Natural killer cell (primary cell): Measurements from ENCODE around the gene ASPSCR1. TPM values are rescaled to one million over a fixed set of nuclear protein-coding genes. Genes with fewer than 3 reads are reported as not detected.

ENCODE experiments used
- ATAC-seq, 3 donors: fragments of 150-1000 bp in 2 of 3; fragments of 200-7000 bp in 1 of 3; cut with Tn5 transposase; 1 replicate in 1 of 3; 2 replicates in 2 of 3; pipeline ENCODE4 v1.10.0; 2021; ENCODE audit warnings: mild to moderate bottlenecking in 2 of 3, moderate library complexity in 2 of 3
- DNase-seq, 2 donors: peaks; one replicate each; pipeline versions ENCODE4 v3.0.0 to v3.0.0-alpha.2; 2013 to 2021; ENCODE audit warnings: mixed read lengths in 1 of 2
- H3K27ac ChIP-seq: one replicate; pipeline ENCODE4 v1.5.1; 2013; ENCODE audit warnings: mild to moderate bottlenecking, low read length
- H3K27me3 ChIP-seq: one replicate; pipeline ENCODE4 v1.6.1; 2013; ENCODE audit warnings: low read length; ENCODE audit not compliant: control insufficient read depth, insufficient read depth
- H3K36me3 ChIP-seq: one replicate; pipeline ENCODE4 v1.6.1; 2013; ENCODE audit warnings: low read length; ENCODE audit not compliant: control insufficient read depth, insufficient read depth
- H3K4me1 ChIP-seq: one replicate; pipeline ENCODE4 v1.6.1; 2013; ENCODE audit warnings: low read length; ENCODE audit not compliant: control insufficient read depth, insufficient read depth
- H3K4me3 ChIP-seq: one replicate; pipeline ENCODE4 v1.5.1; 2013; ENCODE audit warnings: low read length
- H3K9me3 ChIP-seq: one replicate; pipeline ENCODE4 v1.6.1; 2013; ENCODE audit warnings: low read length; ENCODE audit not compliant: control insufficient read depth, insufficient read depth
- H3K27ac Mint-ChIP-seq, 2 donors: one replicate each; pipeline ENCODE4 v1.8.0; 2022; ENCODE audit warnings: mild to moderate bottlenecking in 2 of 2, mixed read lengths in 2 of 2, moderate library complexity in 1 of 2
- H3K27me3 Mint-ChIP-seq, 2 donors: one replicate each; pipeline ENCODE4 v1.8.0; 2022; ENCODE audit warnings: low read depth in 2 of 2, mixed read lengths in 2 of 2
- H3K36me3 Mint-ChIP-seq: one replicate; pipeline ENCODE4 v1.8.0; 2022; ENCODE audit warnings: mixed read lengths
- H3K4me1 Mint-ChIP-seq, 2 donors: one replicate each; pipeline ENCODE4 v1.8.0; 2022; ENCODE audit warnings: mixed read lengths in 2 of 2
- H3K4me3 Mint-ChIP-seq: one replicate; pipeline ENCODE4 v1.8.0; 2022; ENCODE audit warnings: mild to moderate bottlenecking, moderate library complexity, mixed read lengths
- H3K9me3 Mint-ChIP-seq, 2 donors: one replicate each; pipeline ENCODE4 v1.8.0; 2022; ENCODE audit warnings: mixed read lengths in 2 of 2
- CTCF ChIP-seq: fragments of 200-600 bp; IDR thresholded peaks from one replicate; pipeline ENCODE4 v1.8.0; 2022; ENCODE audit warnings: antibody characterized with exemption
- WGBS: methylation state at CpG from one replicate; pipeline ENCODE4 v1.1.7; 2013; ENCODE audit warnings: missing lambda C conversion rate; ENCODE audit not compliant: insufficient coverage; 5-methylcytosine and 5-hydroxymethylcytosine counted together
- intact Hi-C: fragments of 100-400 bp; cut with micrococcal nuclease; formaldehyde crosslinking; loops from one replicate; pipeline ENCODE4 v1.14.2; 2022
- total RNA-seq, 4 donors: library from RNA; stranded (reverse); fragments of 120-200 nt in 1 of 4; gene quantifications; one replicate each; pipeline versions ENCODE4 v1.2.3 to v1.2.4, GENCODE V29; 2013 to 2022

Gene ASPSCR1
- total RNA-seq, 3 donors from 2014 or later (not counting 1 experiment from before 2014, with no cell fraction given) = 29.7 to 43.5 (median 40.8) TPM

GRCh38 chr17:82065638-82066303 is 88.3 kb downstream of the ASPSCR1 start, which contains the start of gene DUS1L:
Gene DUS1L (minus strand): TSS chr17:82065804. CDS start chr17:82065059, 745 bp downstream.
- Histone ChIP-seq H3K27me3 (no peaks in the 10 kb centered on the region), H3K36me3 (peaks cover 12% of the 10 kb centered on the region), H3K4me3 (peak within 1 kb of the TSS; percentile 71), H3K4me1 (peaks cover 30% of the 10 kb centered on the region), H3K27ac (peak within 1 kb of the TSS; percentile 91), H3K9me3 (no peaks in the 10 kb centered on the region)
- no peaks in the 10 kb centered on the region for H3K27me3 Mint-ChIP-seq
- peak; percentile 74 to 87 for DNase-seq
- intact Hi-C loops = no loop called here
- no peaks in the 10 kb centered on the region for H3K36me3 Mint-ChIP-seq
- H3K27ac Mint-ChIP-seq = peak within 1 kb of the TSS; percentile 77 to 80
- H3K9me3 Mint-ChIP-seq = no peaks in the 10 kb centered on the region
- H3K4me1 Mint-ChIP-seq = peaks cover 4 to 13% of the 10 kb centered on the region in 2 donors
- WGBS = 10% methylated on average over 88 of the region's 88 CpGs
- H3K4me3 Mint-ChIP-seq = peak within 1 kb of the TSS; percentile 86
- peak; percentile 91 to 94 (median 91) for ATAC-seq
- no peak for TF ChIP-seq CTCF

Other genes with a start within 250 kb of the ASPSCR1 start
- not detected for gene GCGR, start 173.5 kb upstream of the ASPSCR1 start, total RNA-seq
- 10 to 100 TPM; 81.1 to 95.5 (median 84.2) TPM for gene MCRIP1, start 144.3 kb upstream of the ASPSCR1 start, total RNA-seq
- gene PPP1R27, start 142.6 kb upstream of the ASPSCR1 start, total RNA-seq = not detected
- gene P4HB, start 117.1 kb upstream of the ASPSCR1 start, total RNA-seq = 100 to 1,000 TPM; 334 to 468 (median 386) TPM
- 100 to 1,000 TPM; 600 to 824 (median 689) TPM for gene ARHGDIA, start 106.3 kb upstream of the ASPSCR1 start, total RNA-seq
- gene ALYREF, start 86.0 kb upstream of the ASPSCR1 start, total RNA-seq = 100 to 1,000 TPM in 2 of 3 donors, 10 to 100 TPM in 1; 91.5 to 115 (median 105) TPM
- 10 to 100 TPM; 40.1 to 50.9 (median 41.5) TPM for gene ANAPC11, start 85.9 kb upstream of the ASPSCR1 start, total RNA-seq
- under 1 TPM in 2 of 3 donors, not detected in 1; 0.18 to 0.31 TPM for gene NPB, start 75.4 kb upstream of the ASPSCR1 start, total RNA-seq
- gene PCYT2, start 66.2 kb upstream of the ASPSCR1 start, total RNA-seq = 10 to 100 TPM; 30.6 to 34.4 (median 34.2) TPM
- 100 to 1,000 TPM in 1 of 3 donors, 10 to 100 TPM in 2; 75.8 to 102 (median 94.9) TPM for gene SIRT7, start 59.5 kb upstream of the ASPSCR1 start, total RNA-seq
- gene MAFG, start 49.9 kb upstream of the ASPSCR1 start, total RNA-seq = 10 to 100 TPM; 11.9 to 14.6 (median 13.2) TPM
- 1 to 10 TPM in 1 of 3 donors, not detected in 2; 3.4 TPM for gene PYCR1, start 40.3 kb upstream of the ASPSCR1 start, total RNA-seq
- gene MYADML2, start 30.4 kb upstream of the ASPSCR1 start, total RNA-seq = not detected
- not detected for gene NOTUM, start 16.4 kb upstream of the ASPSCR1 start, total RNA-seq
- 10 to 100 TPM; 22.8 to 29.6 (median 27.0) TPM for gene CENPX, start 45.2 kb downstream of the ASPSCR1 start, total RNA-seq
- 10 to 100 TPM; 15.9 to 21.6 (median 16.8) TPM for gene LRRC45, start 45.7 kb downstream of the ASPSCR1 start, total RNA-seq
- gene RAC3, start 54.0 kb downstream of the ASPSCR1 start, total RNA-seq = 1 to 10 TPM in 2 of 3 donors, under 1 TPM in 1; 0.61 to 2.2 (median 2.1) TPM
- 100 to 1,000 TPM in 2 of 3 donors, 10 to 100 TPM in 1; 93.9 to 171 (median 145) TPM for gene DCXR, start 60.1 kb downstream of the ASPSCR1 start, total RNA-seq
- 10 to 100 TPM; 22.7 to 26.7 (median 23.2) TPM for gene RFNG, start 74.2 kb downstream of the ASPSCR1 start, total RNA-seq
- gene GPS1, start 74.3 kb downstream of the ASPSCR1 start, total RNA-seq = 10 to 100 TPM; 78.9 to 87.6 (median 85.3) TPM
- gene DUS1L, start 88.2 kb downstream of the ASPSCR1 start, total RNA-seq = 100 to 1,000 TPM; 122 to 144 (median 136) TPM
- gene FASN, start 120.6 kb downstream of the ASPSCR1 start, total RNA-seq = 10 to 100 TPM; 53.8 to 56.2 (median 54.0) TPM
- gene CCDC57, start 235.2 kb downstream of the ASPSCR1 start, total RNA-seq = 10 to 100 TPM; 69.7 to 79.2 (median 75.1) TPM